Brain microvascular endothelial cell (primary cell): ENCODE measurements around the gene CSNK1D.
A peak's percentile ranks its signal among the peaks of the same experiment; 100 is the strongest.
"Not testable (repeated sequence)": the region's sequence is repeated elsewhere in the genome, so short reads cannot be mapped to it uniquely, and the experiment has no call there.

Experiments
- DNase-seq: peaks from one replicate; pipeline ENCODE4 v3.0.0-alpha.2; 2020
- H3K27ac ChIP-seq: fragments of 250-450 bp; sonication (Bioruptor Pico); 2 replicates; pipeline ENCODE4 v1.5.1; 2020; ENCODE audit warnings: mild to moderate bottlenecking, moderate library complexity
- H3K27me3 ChIP-seq: fragments of 250-450 bp; sonication (Bioruptor Pico); replicated peaks from 2 replicates; pipeline ENCODE4 v1.5.1; 2020; ENCODE audit warnings: mild to moderate bottlenecking
- H3K36me3 ChIP-seq: fragments of 250-450 bp; sonication (Bioruptor Pico); replicated peaks from 2 replicates; pipeline ENCODE4 v1.5.1; 2020; ENCODE audit warnings: mild to moderate bottlenecking
- H3K4me3 ChIP-seq: 2 replicates; pipeline ENCODE4 v1.5.1; 2011; ENCODE audit warnings: low read depth, mild to moderate bottlenecking, control low read depth, low read length, moderate library complexity
- CTCF ChIP-seq: IDR thresholded peaks from 2 replicates; pipeline ENCODE4 v1.5.1; 2011; ENCODE audit warnings: low read depth, mild to moderate bottlenecking, moderate library complexity, low read length, control low read depth, inconsistent platforms; ENCODE audit errors: missing control alignments
- in situ Hi-C: cut with HindIII; loops from 2 replicates; pipeline ENCODE4 v1.10.0; 2017; ENCODE audit warnings: low sequenced_read_pairs, low pct_ligation_motif_present

CSNK1D gene

DNA sequence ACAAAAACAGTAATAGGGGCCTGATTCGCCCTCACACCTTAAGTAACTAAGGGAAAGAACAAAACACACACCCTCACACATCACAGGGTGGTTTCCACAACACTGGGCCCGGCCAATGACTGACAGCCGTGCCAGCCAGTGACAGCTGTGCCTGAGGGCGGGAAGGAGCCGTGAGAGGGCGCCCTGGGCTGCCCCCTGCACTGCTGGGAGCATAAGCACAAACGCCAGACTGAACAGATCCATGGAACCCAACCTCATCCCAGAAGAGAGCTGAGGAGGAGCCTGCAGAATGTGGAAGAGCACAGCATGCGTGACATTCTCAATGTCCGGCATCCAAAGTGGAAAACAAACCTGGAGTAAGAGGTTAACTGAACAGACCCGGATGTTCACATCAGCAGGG is 16.0 kb downstream of the CSNK1D start:
- H3K36me3 ChIP-seq, result peaks cover 78% of the 10 kb centered on the region
- no peak for TF ChIP-seq CTCF
- in situ Hi-C loops, result no loop called here
- H3K27ac ChIP-seq, result peak overlapping the region; percentile 19
- H3K27me3 ChIP-seq, result no peaks in the 10 kb centered on the region
- peak; percentile 55 for DNase-seq
- H3K4me3 ChIP-seq, result no peak overlapping the region

DNA sequence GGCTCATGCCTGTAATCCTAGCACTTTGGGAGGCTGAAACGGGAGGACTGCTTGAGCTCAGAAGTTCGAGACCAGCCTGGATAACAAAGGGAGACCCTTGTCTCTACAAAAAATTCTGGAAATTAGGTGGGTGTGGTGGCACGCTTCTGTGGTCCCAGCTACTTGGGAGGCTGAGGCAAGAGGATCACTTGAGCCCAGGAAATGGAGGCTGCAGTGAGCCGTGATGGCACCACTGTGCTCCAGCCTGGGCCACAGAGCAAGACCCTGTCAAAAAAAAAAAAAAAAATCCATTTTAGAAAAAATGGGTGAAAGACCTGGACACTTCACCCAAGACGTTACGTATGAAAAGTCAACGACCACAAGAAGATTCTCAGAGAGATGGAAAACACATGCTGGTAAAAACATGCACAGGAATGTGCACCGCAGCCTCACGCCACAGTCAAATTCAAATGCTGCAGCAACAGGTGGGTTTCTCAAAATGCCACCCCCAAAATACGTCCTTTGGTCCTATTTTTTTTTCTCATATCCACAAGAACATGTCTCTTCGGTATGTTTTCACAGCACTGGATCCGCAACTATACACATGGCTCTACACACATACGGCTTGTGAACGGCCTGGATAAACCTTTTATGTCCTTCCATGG is 17.1 kb downstream of the CSNK1D start:
- Histone ChIP-seq H3K27ac (no peak overlapping the region), H3K36me3 (peaks cover 78% of the 10 kb centered on the region), H3K27me3 (no peaks in the 10 kb centered on the region), H3K4me3 (no peak overlapping the region)
- in situ Hi-C loops, result no loop called here
- no peak for TF ChIP-seq CTCF
- DNase-seq, result no peak

DNA sequence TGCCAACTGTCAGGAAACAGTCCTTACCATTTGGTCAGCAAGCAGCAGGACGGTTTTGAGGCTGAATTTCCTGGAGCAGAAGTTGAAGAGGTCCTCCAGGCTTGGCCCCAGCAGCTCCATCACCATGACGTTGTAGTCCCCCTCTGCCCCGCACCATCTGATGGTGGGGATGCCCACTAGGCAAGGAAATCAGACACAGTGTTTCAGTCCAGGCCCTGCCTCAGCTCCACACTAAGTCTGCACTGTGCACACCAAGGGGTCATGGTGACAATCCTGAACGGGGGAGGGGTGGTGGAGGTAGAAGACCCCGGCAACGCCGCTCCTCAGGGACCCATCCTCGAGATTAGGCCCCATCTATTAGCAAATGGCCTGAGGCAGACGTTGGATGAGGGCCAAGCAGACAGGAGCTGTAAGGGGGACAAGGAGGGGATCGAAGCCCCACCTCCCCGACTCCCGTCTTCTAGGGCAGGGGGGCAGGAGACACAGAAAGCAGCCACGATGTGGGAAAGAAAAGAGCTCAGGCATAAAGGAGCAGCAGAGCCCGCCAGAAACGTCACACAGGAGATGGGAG is 18.0 kb downstream of the CSNK1D start:
- DNase-seq, result no peak
- in situ Hi-C loops, result no loop called here
- TF ChIP-seq CTCF, result no peak
- no peak overlapping the region for H3K4me3 ChIP-seq
- H3K36me3 ChIP-seq, result peaks cover 78% of the 10 kb centered on the region
- no peaks in the 10 kb centered on the region for H3K27me3 ChIP-seq
- H3K27ac ChIP-seq, result no peak overlapping the region

- H3K27me3 ChIP-seq, DNase-seq, in situ Hi-C loops, H3K4me3 ChIP-seq, H3K27ac ChIP-seq: not testable (repeated sequence)
- peaks cover 79% of the 10 kb centered on the region for H3K36me3 ChIP-seq
Observed at GRCh38 chr17:82254746-82255145, 18.8 kb downstream of the CSNK1D start.

GRCh38 chr17:82254096-82254495 is 19.4 kb downstream of the CSNK1D start:
- H3K27ac ChIP-seq, DNase-seq, H3K27me3 ChIP-seq, H3K4me3 ChIP-seq, in situ Hi-C loops: not testable (repeated sequence)
- peaks cover 79% of the 10 kb centered on the region for H3K36me3 ChIP-seq

GRCh38 chr17:82253179-82253544 is 20.3 kb downstream of the CSNK1D start:
- H3K36me3 ChIP-seq, result peaks cover 80% of the 10 kb centered on the region
- in situ Hi-C loops, result no loop called here
- no peak for TF ChIP-seq CTCF

More at GRCh38 chr17:82253179-82253544, 20.3 kb downstream of the CSNK1D start:
- no peak overlapping the region for H3K4me3 ChIP-seq
- H3K27me3 ChIP-seq, result no peaks in the 10 kb centered on the region
- no peak for DNase-seq
- no peak overlapping the region for H3K27ac ChIP-seq
